ENCODE data around the gene AGPAT2. TPM values are rescaled to one million over a fixed set of nuclear protein-coding genes. Genes with fewer than 3 reads are reported as not detected.

Gene AGPAT2
- total RNA-seq, 1 experiment from 2014 or later, result 54.7 TPM

GRCh38 chr9:136625101-136626065, 61.9 kb downstream of the AGPAT2 start:
- Histone ChIP-seq H3K27me3 (ENCODE audit: control insufficient read depth, insufficient read depth, low read length) (no peaks in the 10 kb centered on the region), H3K4me3 (ENCODE audit: insufficient read depth, low read depth, low read length) (no peak overlapping the region), H3K36me3 (replicated peaks; ENCODE audit: control insufficient read depth, insufficient read depth, low read length) (no peaks in the 10 kb centered on the region)
- peak; percentile 92 for DNase-seq

- DNase-seq, result peak; percentile 67
- H3K4me3 ChIP-seq (ENCODE audit: insufficient read depth, low read depth, low read length), result no peak overlapping the region
These were observed 62.9 kb downstream of the AGPAT2 start for GRCh38 chr9:136624184-136624951.

GRCh38 chr9:136623842-136624183, 63.4 kb downstream of the AGPAT2 start:
- Histone ChIP-seq H3K4me3 (ENCODE audit: insufficient read depth, low read depth, low read length) (no peak overlapping the region), H3K36me3 (replicated peaks; ENCODE audit: control insufficient read depth, insufficient read depth, low read length) (no peaks in the 10 kb centered on the region), H3K27me3 (ENCODE audit: control insufficient read depth, insufficient read depth, low read length) (no peaks in the 10 kb centered on the region)
- DNase-seq, result peak; percentile 66

More at GRCh38 chr9:136624184-136624951, 62.9 kb downstream of the AGPAT2 start:
- H3K36me3 ChIP-seq (replicated peaks; ENCODE audit: control insufficient read depth, insufficient read depth, low read length), result no peaks in the 10 kb centered on the region
- H3K27me3 ChIP-seq (ENCODE audit: control insufficient read depth, insufficient read depth, low read length), result no peaks in the 10 kb centered on the region

Other genes starting within 250 kb of the AGPAT2 start
- 12.4 and 15.2 TPM in 2 replicates for gene INPP5E, start 247.6 kb downstream of the AGPAT2 start, total RNA-seq (2014; rRNA removed; shearing (Covaris generic))
- 17.7 and 23.2 TPM in 2 replicates for gene SEC16A, start 204.4 kb downstream of the AGPAT2 start, total RNA-seq (2014; rRNA removed; shearing (Covaris generic))
- gene NOTCH1, start 141.4 kb downstream of the AGPAT2 start, total RNA-seq (2014; rRNA removed; shearing (Covaris generic)), result 32.2 and 33.3 TPM in 2 replicates
- 68.5 and 87.3 TPM in 2 replicates for gene EGFL7, start 24.5 kb downstream of the AGPAT2 start, total RNA-seq (2014; rRNA removed; shearing (Covaris generic))
- gene DIPK1B, start 25.1 kb upstream of the AGPAT2 start, total RNA-seq (2014; rRNA removed; shearing (Covaris generic)), result 57.0 and 75.7 TPM in 2 replicates
- gene LCN10, start 55.5 kb upstream of the AGPAT2 start, total RNA-seq (2014; rRNA removed; shearing (Covaris generic)), result 0.76 and 1.4 TPM in 2 replicates
- gene LCN6, start 61.1 kb upstream of the AGPAT2 start, total RNA-seq (2014; rRNA removed; shearing (Covaris generic)), result not detected in 2 replicates
- not detected in 2 replicates for gene LCN8, start 70.8 kb upstream of the AGPAT2 start, total RNA-seq (2014; rRNA removed; shearing (Covaris generic))
- 0.18 TPM in 1 of 2 replicates, not detected in the other for gene LCN15, start 77.1 kb upstream of the AGPAT2 start, total RNA-seq (2014; rRNA removed; shearing (Covaris generic))
- gene TMEM141, start 103.9 kb upstream of the AGPAT2 start, total RNA-seq (2014; rRNA removed; shearing (Covaris generic)), result 73.9 and 80.6 TPM in 2 replicates
- 0.66 and 0.85 TPM in 2 replicates for gene CCDC183, start 108.9 kb upstream of the AGPAT2 start, total RNA-seq (2014; rRNA removed; shearing (Covaris generic))
- 150 TPM in 2 replicates for gene RABL6, start 120.5 kb upstream of the AGPAT2 start, total RNA-seq (2014; rRNA removed; shearing (Covaris generic))
- 0.14 and 0.52 TPM in 2 replicates for gene AJM1, start 155.0 kb upstream of the AGPAT2 start, total RNA-seq (2014; rRNA removed; shearing (Covaris generic))
- 68.2 and 75.5 TPM in 2 replicates for gene PHPT1, start 162.0 kb upstream of the AGPAT2 start, total RNA-seq (2014; rRNA removed; shearing (Covaris generic))
- gene MAMDC4, start 164.9 kb upstream of the AGPAT2 start, total RNA-seq (2014; rRNA removed; shearing (Covaris generic)), result 1.2 and 3.0 TPM in 2 replicates
- gene EDF1, start 178.9 kb upstream of the AGPAT2 start, total RNA-seq (2014; rRNA removed; shearing (Covaris generic)), result 213 and 240 TPM in 2 replicates
- gene TRAF2, start 199.1 kb upstream of the AGPAT2 start, total RNA-seq (2014; rRNA removed; shearing (Covaris generic)), result 40.9 and 48.6 TPM in 2 replicates

Measured in H7 (cell line).